Activated CD4-positive, alpha-beta T cell treated with anti-CD3 and anti-CD28 coated beads, Interleukin-2, amount 10 ng/mL, durations not matched to agents 7 days and 5 days (primary cell): ENCODE results near the gene OR10A5. TPM values are rescaled to one million over a fixed set of nuclear protein-coding genes. Genes with fewer than 3 reads are reported as not detected.
"Not testable (repeated sequence)": the region's sequence is repeated elsewhere in the genome, so short reads cannot be mapped to it uniquely, and the experiment has no call there.

ENCODE experiments used
- CTCF ChIA-PET: fragments of 350-600 bp; sonication (Branson Sonifier 250); formaldehyde crosslinking; loops from one replicate; lab custom pipeline; 2021; ENCODE audit warnings: antibody characterized with exemption; lab: Charles Lee
- POLR2A ChIA-PET: fragments of 350-600 bp; sonication (Branson Sonifier 250); formaldehyde crosslinking; loops from one replicate; lab custom pipeline; 2021; ENCODE audit warnings: antibody characterized with exemption; lab: Charles Lee
- DNase-seq: peaks from one replicate; pipeline ENCODE4 v3.0.0-alpha.2; 2020
- H3K27ac Mint-ChIP-seq: one replicate; pipeline ENCODE4 v1.8.0; 2021; ENCODE audit warnings: mild to moderate bottlenecking, moderate library complexity, mixed read lengths
- H3K27me3 Mint-ChIP-seq: one replicate; pipeline ENCODE4 v1.8.0; 2021; ENCODE audit warnings: mixed read lengths
- H3K36me3 Mint-ChIP-seq: one replicate; pipeline ENCODE4 v1.8.0; 2021; ENCODE audit warnings: low read depth, mixed read lengths
- H3K4me1 Mint-ChIP-seq: one replicate; pipeline ENCODE4 v1.8.0; 2021; ENCODE audit warnings: mixed read lengths
- H3K4me3 Mint-ChIP-seq: one replicate; pipeline ENCODE4 v1.8.0; 2021; ENCODE audit warnings: mild to moderate bottlenecking, moderate library complexity, mixed read lengths
- H3K9me3 Mint-ChIP-seq: one replicate; pipeline ENCODE4 v1.8.0; 2021; ENCODE audit warnings: mixed read lengths
- total RNA-seq, 2 experiments: library from RNA; stranded (reverse); gene quantifications; one replicate each; pipeline ENCODE4 v1.2.3, GENCODE V29; 2021

The OR10A5 gene
- total RNA-seq, 2 experiments from 2014 or later = not detected

DNA sequence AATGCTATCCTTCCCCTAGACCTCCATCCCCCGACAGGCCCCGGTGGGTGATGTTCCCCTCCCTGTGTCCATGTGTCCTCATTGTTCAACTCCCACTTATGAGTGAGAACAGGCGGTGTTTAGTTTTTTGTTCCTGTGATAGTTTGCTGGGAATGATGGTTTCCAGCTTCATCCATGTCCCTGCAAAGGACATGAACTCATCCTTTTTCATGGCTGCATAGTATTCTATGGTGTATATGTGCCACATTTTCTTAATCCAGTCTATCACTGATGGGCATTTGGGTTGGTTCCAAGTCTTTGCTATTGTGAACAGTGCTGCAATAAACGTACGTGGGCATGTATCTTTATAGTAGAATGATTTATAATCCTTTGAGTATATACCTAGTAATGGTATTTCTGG, 42.2 kb downstream of the OR10A5 start:
- CTCF ChIA-PET, H3K9me3 Mint-ChIP-seq, H3K27ac Mint-ChIP-seq, POLR2A ChIA-PET, H3K36me3 Mint-ChIP-seq, H3K4me1 Mint-ChIP-seq, H3K4me3 Mint-ChIP-seq, DNase-seq: not testable (repeated sequence)
- peaks cover 25% of the 10 kb centered on the region for H3K27me3 Mint-ChIP-seq

DNA sequence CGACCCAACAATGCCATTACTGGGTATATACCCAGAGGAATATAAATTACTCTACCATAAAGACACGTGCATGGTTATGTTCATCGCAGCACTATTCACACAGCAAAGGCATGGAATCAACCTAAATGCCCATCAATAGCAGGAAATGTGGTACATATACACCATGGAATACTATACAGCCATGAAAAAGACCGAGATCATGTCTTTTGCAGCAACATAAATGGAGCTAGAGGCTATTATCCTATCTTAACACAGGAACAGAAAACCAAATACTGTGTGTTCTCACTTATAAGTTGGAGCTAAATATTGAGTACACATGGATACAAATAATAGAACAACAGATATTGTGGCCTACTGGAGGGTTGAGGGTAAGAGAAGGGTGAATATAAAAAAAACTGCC, 43.3 kb downstream of the OR10A5 start:
- no peak overlapping the region for H3K27ac Mint-ChIP-seq
- no peaks in the 10 kb centered on the region for H3K36me3 Mint-ChIP-seq
- H3K4me1 Mint-ChIP-seq = no peaks in the 10 kb centered on the region

GRCh38 chr11:6889835-6890234, 44.4 kb downstream of the OR10A5 start:
- H3K9me3 Mint-ChIP-seq = no peaks in the 10 kb centered on the region
- POLR2A ChIA-PET = no interaction called here
- no peak overlapping the region for H3K4me3 Mint-ChIP-seq
- H3K4me1 Mint-ChIP-seq = no peaks in the 10 kb centered on the region
- H3K36me3 Mint-ChIP-seq = no peaks in the 10 kb centered on the region
- H3K27me3 Mint-ChIP-seq = peaks cover 13% of the 10 kb centered on the region
- DNase-seq = no peak
- CTCF ChIA-PET = no interaction called here
- no peak overlapping the region for H3K27ac Mint-ChIP-seq

More for the DNA sequence above, 43.3 kb downstream of the OR10A5 start:
- no peak for DNase-seq
- ChIA-PET POLR2A (no interaction called here), CTCF (no interaction called here)
- H3K9me3 Mint-ChIP-seq = no peaks in the 10 kb centered on the region
- H3K4me3 Mint-ChIP-seq = no peak overlapping the region
- H3K27me3 Mint-ChIP-seq = peaks cover 21% of the 10 kb centered on the region

DNA sequence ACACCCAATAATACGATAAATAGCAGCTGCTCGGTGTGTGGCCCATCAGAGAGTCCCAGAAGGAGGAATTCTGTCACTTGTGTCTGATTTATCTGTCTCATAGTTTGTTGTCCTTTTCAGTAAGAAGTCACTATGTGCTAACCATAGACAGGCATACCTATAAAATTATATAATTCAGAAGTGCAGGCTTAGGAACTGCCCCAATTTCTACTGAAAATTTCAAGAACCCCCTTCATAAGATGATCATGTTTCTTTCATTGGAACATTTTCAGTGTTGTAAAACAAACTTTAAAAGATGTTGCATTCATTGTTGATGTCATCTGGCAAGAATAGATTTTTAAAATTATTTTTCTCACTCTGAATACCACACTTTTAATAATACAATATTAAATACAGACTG, 46.9 kb downstream of the OR10A5 start, which contains the start of gene OR2D2:
TSS of gene OR2D2 (minus strand) at position 101 of the 400 bp plus-strand sequence. CDS start at position 101, 0 bp downstream.
- Mint-ChIP-seq H3K27ac (no peak within 1 kb of the TSS), H3K36me3 (no peaks in the 10 kb centered on the region), H3K9me3 (no peaks in the 10 kb centered on the region), H3K4me1 (no peaks in the 10 kb centered on the region), H3K4me3 (no peak within 1 kb of the TSS), H3K27me3 (peaks cover 6% of the 10 kb centered on the region)
- CTCF ChIA-PET = no interaction called here
- DNase-seq = no peak
- POLR2A ChIA-PET = no interaction called here

GRCh38 chr11:6894097-6894496, 48.6 kb downstream of the OR10A5 start:
- ChIA-PET POLR2A (no interaction called here), CTCF (no interaction called here)
- Mint-ChIP-seq H3K27ac (no peak overlapping the region), H3K27me3 (peaks cover 10% of the 10 kb centered on the region), H3K4me3 (no peak overlapping the region), H3K4me1 (no peaks in the 10 kb centered on the region), H3K9me3 (no peaks in the 10 kb centered on the region), H3K36me3 (no peaks in the 10 kb centered on the region)
- no peak for DNase-seq

- ChIA-PET CTCF (no interaction called here), POLR2A (no interaction called here)
- Mint-ChIP-seq H3K27ac (no peak overlapping the region), H3K36me3 (no peaks in the 10 kb centered on the region), H3K27me3 (peaks cover 10% of the 10 kb centered on the region), H3K4me3 (no peak overlapping the region), H3K4me1 (no peaks in the 10 kb centered on the region), H3K9me3 (no peaks in the 10 kb centered on the region)
- DNase-seq = no peak
Measured at GRCh38 chr11:6895010-6895409, 49.5 kb downstream of the OR10A5 start.

Other genes with a start within 250 kb of the OR10A5 start
- 10 to 100 TPM; 23.0 to 27.1 TPM for gene RRP8, start 242.1 kb upstream of the OR10A5 start, total RNA-seq
- 100 to 1,000 TPM; 155 to 163 TPM for gene ILK, start 241.9 kb upstream of the OR10A5 start, total RNA-seq
- 100 to 1,000 TPM; 138 to 156 TPM for gene TAF10, start 233.5 kb upstream of the OR10A5 start, total RNA-seq
- gene TPP1, start 226.3 kb upstream of the OR10A5 start, total RNA-seq = 100 to 1,000 TPM in 1 of 2 experiments, 10 to 100 TPM in 1; 90.1 to 105 TPM
- under 1 TPM; 0.35 to 0.40 TPM for gene DCHS1, start 189.9 kb upstream of the OR10A5 start, total RNA-seq
- gene MRPL17, start 162.3 kb upstream of the OR10A5 start, total RNA-seq = 10 to 100 TPM; 50.0 to 56.0 TPM
- gene OR2AG2, start 73.7 kb upstream of the OR10A5 start, total RNA-seq = not detected
- gene OR2AG1, start 62.7 kb upstream of the OR10A5 start, total RNA-seq = not detected
- not detected for gene OR6A2, start 46.0 kb upstream of the OR10A5 start, total RNA-seq
- gene OR10A2, start 17.4 kb downstream of the OR10A5 start, total RNA-seq = not detected
- gene OR10A4, start 30.9 kb downstream of the OR10A5 start, total RNA-seq = not detected
- gene OR2D2, start 46.8 kb downstream of the OR10A5 start, total RNA-seq = not detected
- not detected for gene OR2D3, start 75.3 kb downstream of the OR10A5 start, total RNA-seq
- gene ZNF215, start 80.7 kb downstream of the OR10A5 start, total RNA-seq = 1 to 10 TPM in 1 of 2 experiments, under 1 TPM in 1; 0.96 to 1.4 TPM
- not detected for gene ZNF214, start 174.7 kb downstream of the OR10A5 start, total RNA-seq
- under 1 TPM in 1 of 2 experiments, not detected in 1; 0.05 TPM for gene NLRP14, start 174.8 kb downstream of the OR10A5 start, total RNA-seq
- not detected for gene RBMXL2, start 243.3 kb downstream of the OR10A5 start, total RNA-seq